ENCODE data around the gene CCL27.

Gene CCL27

DNA sequence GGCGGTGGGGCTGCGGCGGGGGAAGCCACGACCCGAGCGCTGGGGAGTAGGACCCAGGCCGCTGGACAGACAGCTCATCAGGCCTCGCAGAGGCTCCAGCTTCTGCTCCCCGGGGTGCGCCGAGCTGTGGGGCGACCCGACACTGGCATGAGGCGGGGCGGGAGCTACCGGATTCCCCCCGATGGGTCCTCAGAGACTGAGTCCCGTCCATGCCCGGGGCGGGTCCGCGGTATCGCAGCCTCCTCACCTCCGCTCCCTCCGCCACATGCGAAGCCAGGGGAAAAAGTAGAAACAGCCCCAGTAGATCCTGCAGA, 2.6 kb upstream of the CCL27 start:
- no peak for TF ChIP-seq POLR2AphosphoS5 (IDR thresholded peaks at IDR 0.05; ENCODE audit: low read depth, low read length)
- TF ChIP-seq, protein P1, sequence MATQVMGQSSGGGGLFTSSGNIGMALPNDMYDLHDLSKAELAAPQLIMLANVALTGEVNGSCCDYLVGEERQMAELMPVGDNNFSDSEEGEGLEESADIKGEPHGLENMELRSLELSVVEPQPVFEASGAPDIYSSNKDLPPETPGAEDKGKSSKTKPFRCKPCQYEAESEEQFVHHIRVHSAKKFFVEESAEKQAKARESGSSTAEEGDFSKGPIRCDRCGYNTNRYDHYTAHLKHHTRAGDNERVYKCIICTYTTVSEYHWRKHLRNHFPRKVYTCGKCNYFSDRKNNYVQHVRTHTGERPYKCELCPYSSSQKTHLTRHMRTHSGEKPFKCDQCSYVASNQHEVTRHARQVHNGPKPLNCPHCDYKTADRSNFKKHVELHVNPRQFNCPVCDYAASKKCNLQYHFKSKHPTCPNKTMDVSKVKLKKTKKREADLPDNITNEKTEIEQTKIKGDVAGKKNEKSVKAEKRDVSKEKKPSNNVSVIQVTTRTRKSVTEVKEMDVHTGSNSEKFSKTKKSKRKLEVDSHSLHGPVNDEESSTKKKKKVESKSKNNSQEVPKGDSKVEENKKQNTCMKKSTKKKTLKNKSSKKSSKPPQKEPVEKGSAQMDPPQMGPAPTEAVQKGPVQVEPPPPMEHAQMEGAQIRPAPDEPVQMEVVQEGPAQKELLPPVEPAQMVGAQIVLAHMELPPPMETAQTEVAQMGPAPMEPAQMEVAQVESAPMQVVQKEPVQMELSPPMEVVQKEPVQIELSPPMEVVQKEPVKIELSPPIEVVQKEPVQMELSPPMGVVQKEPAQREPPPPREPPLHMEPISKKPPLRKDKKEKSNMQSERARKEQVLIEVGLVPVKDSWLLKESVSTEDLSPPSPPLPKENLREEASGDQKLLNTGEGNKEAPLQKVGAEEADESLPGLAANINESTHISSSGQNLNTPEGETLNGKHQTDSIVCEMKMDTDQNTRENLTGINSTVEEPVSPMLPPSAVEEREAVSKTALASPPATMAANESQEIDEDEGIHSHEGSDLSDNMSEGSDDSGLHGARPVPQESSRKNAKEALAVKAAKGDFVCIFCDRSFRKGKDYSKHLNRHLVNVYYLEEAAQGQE (IDR thresholded peaks at IDR 0.05; ENCODE audit: insufficient read depth in 1 of 2, low read depth in 2 of 2, low read length in 2 of 2): no peak
- TF ChIP-seq SIN3A (IDR thresholded peaks at IDR 0.05; ENCODE audit: borderline replicate concordance, insufficient read depth, low read length): no peak
- TF ChIP-seq FOXP2 (optimal IDR thresholded peaks at IDR 0.05; ENCODE audit: borderline replicate concordance, extremely low read depth, extremely low read length, insufficient read depth): no peak

DNA sequence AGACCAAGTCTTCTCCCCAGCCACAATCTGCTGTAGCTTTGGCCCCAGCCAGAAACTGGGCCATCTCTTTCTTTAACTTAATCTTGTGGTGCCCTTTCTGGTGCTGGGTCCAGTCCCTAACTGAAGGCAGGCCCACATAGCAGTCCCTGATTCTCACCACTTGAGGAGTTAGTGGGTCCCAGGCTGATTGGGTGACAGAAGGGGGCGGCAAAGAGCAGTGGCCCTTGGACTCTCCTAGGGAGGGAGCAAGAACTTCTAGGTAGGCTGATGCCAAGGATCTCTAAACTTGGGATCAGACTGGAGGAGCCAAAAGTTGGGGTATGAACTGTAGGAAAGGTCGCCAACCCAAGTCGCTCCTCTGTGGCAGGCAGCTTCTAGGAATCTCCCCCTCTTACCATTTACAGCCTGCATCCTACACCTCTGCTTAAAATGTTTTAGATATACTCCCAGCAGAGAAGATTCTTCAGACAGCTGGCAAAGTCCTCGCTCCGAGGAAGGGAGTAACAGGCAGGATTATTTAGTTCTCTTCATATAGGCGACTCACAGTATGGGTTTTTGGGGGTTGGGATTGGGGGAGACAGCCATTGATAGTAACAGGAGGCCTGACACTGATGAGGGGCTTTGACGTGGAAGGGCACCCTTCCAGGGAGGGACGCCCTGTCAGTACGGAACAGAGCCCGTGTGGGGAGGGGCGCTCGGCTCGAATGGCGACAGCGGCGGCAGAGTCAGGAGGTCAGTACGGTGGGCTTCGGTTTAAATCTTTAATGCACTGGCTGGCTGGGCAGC, 2.0 kb upstream of the CCL27 start:
- TF ChIP-seq SIN3A (IDR thresholded peaks at IDR 0.05; ENCODE audit: borderline replicate concordance, insufficient read depth, low read length): no peak
- no peak for TF ChIP-seq POLR2AphosphoS5 (IDR thresholded peaks at IDR 0.05; ENCODE audit: low read depth, low read length)
- TF ChIP-seq TAF1 (IDR thresholded peaks at IDR 0.05; ENCODE audit: borderline replicate concordance, insufficient read depth, low read length): no peak
- TF ChIP-seq FOXP2 (optimal IDR thresholded peaks at IDR 0.05; ENCODE audit: borderline replicate concordance, extremely low read depth, extremely low read length, insufficient read depth): no peak
- TF ChIP-seq, protein P1 (IDR thresholded peaks at IDR 0.05; ENCODE audit: insufficient read depth in 1 of 2, low read depth in 2 of 2, low read length in 2 of 2): no peak

DNA sequence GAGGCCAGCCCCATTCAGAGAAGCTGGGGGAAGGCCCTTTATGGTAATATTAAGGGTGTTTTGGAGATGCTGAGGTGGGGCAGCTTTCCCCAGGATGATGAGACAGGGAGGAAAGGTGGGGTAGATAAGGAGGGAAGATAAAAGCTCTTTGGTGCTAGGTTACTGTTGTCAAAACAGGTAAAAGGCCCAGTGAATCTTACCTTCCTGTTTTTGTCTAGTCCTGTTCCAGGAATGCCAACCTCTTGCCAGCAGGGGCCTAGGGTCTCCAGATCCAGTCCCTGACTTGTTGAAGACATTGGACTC, 797 bp upstream of the CCL27 start:
- TF ChIP-seq, protein P1 (IDR thresholded peaks at IDR 0.05; ENCODE audit: insufficient read depth in 1 of 2, low read depth in 2 of 2, low read length in 2 of 2): no peak
- TF ChIP-seq FOXP2 (optimal IDR thresholded peaks at IDR 0.05; ENCODE audit: borderline replicate concordance, extremely low read depth, extremely low read length, insufficient read depth) (no peak), POLR2AphosphoS5 (IDR thresholded peaks at IDR 0.05; ENCODE audit: low read depth, low read length) (no peak), SIN3A (IDR thresholded peaks at IDR 0.05; ENCODE audit: borderline replicate concordance, insufficient read depth, low read length) (no peak), TAF1 (IDR thresholded peaks at IDR 0.05; ENCODE audit: borderline replicate concordance, insufficient read depth, low read length) (no peak)

DNA sequence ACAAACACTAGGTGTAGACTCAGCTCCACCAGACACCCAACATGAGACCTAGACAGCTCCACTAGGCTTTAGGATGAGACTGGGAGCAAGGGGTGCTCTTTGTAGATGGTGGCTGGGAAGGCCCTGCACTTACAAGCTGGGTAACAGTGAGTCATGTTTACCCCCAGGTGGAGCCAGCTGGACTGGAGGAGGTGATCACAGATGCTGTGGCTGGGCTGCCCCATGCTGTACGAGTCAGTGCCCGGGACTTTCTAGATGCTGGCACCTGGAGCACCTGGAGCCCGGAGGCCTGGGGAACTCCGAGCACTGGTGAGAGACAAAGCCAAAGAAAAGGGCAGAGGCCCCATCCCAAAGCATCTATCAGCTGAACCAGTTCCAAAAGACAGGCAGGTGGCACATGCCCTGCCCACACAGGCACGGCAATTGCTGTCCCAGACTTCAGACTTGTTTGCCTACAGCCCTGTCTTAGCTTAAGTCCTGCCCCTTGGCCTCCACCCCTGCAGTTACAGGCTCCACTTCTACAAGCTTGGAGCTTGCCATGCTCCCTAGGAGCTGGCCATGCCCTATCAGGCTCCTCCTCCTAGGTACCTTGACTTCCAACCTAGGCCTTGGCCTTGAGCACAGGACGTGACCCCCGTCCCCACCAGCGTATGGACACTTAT, 2.7 kb downstream of the CCL27 start:
- TF ChIP-seq POLR2AphosphoS5 (IDR thresholded peaks at IDR 0.05; ENCODE audit: low read depth, low read length) (no peak), TAF1 (IDR thresholded peaks at IDR 0.05; ENCODE audit: borderline replicate concordance, insufficient read depth, low read length) (no peak), FOXP2 (optimal IDR thresholded peaks at IDR 0.05; ENCODE audit: borderline replicate concordance, extremely low read depth, extremely low read length, insufficient read depth) (no peak), SIN3A (IDR thresholded peaks at IDR 0.05; ENCODE audit: borderline replicate concordance, insufficient read depth, low read length) (no peak)
- TF ChIP-seq, protein P1 (IDR thresholded peaks at IDR 0.05; ENCODE audit: insufficient read depth in 1 of 2, low read depth in 2 of 2, low read length in 2 of 2): no peak

All from PFSK-1 (cell line).